Thyroid gland (tissue), 4 donors: ENCODE results near the gene ADGRB3. TPM values are rescaled to one million over a fixed set of nuclear protein-coding genes. Genes with fewer than 3 reads are reported as not detected.

Source experiments
- DNase-seq, 2 donors: peaks; one replicate each; pipeline ENCODE4 v3.0.0-alpha.2; 2019
- H3K27ac ChIP-seq, 3 donors: fragments of 200-600 bp; sonication (generic); 1 replicate in 2 of 3; 2 replicates in 1 of 3; pipeline ENCODE4 v1.5.1; 2016 to 2019; ENCODE audit warnings: mild to moderate bottlenecking in 1 of 3, moderate library complexity in 1 of 3
- H3K27me3 ChIP-seq: fragments of 200-600 bp; sonication (generic); one replicate; pipeline ENCODE4 v1.5.1; 2019
- H3K36me3 ChIP-seq, 2 donors: fragments of 200-600 bp; sonication (generic); one replicate each; pipeline ENCODE4 v1.5.1; 2016 to 2019
- H3K4me1 ChIP-seq, 2 donors: fragments of 200-600 bp; sonication (generic); one replicate each; pipeline ENCODE4 v1.5.1; 2017 to 2019
- H3K4me3 ChIP-seq, 3 donors: fragments of 200-600 bp; sonication (generic); replicated peaks in 1 of 3; 1 replicate in 2 of 3; 2 replicates in 1 of 3; pipeline ENCODE4 v1.5.1; 2016; ENCODE audit warnings: mild to moderate bottlenecking in 1 of 3
- H3K9me3 ChIP-seq: fragments of 200-600 bp; sonication (generic); one replicate; pipeline ENCODE4 v1.5.1; 2017
- POLR2A ChIP-seq, 2 donors: fragments of 450-650 bp; IDR thresholded peaks; one replicate each; pipeline ENCODE4 v1.6.1; 2017; ENCODE audit warnings: antibody characterized with exemption in 2 of 2, mild to moderate bottlenecking in 2 of 2, moderate library complexity in 1 of 2
- WGBS, 2 donors: methylation state at CpG; one replicate each; pipeline ENCODE4 v1.1.5; 2017; 5-methylcytosine and 5-hydroxymethylcytosine counted together
- intact Hi-C: fragments of 100-400 bp; cut with DNase I; formaldehyde crosslinking; loops from one replicate; pipeline ENCODE4 v1.15.1; 2023
- total RNA-seq, 4 donors: library from RNA; depleted of rRNA; stranded (reverse); fragments of >200 nt; gene quantifications; one replicate each; pipeline ENCODE4 v1.2.3, GENCODE V29; 2016
- TF ChIP-seq, protein P1 (sequence below), 6 experiments: fragments of 200-600 bp in 3 of 6; fragments of 450-650 bp in 3 of 6; sonication (generic) in 3 of 6; IDR thresholded peaks; one replicate each; pipeline ENCODE4 v1.5.1; 2016 to 2019; ENCODE audit warnings: antibody characterized with exemption in 6 of 6, mild to moderate bottlenecking in 2 of 6, inconsistent platforms in 1 of 6, moderate library complexity in 1 of 6

Gene ADGRB3
- total RNA-seq, 4 donors from 2014 or later: 0.45 to 3.0 (median 1.4) TPM

DNA sequence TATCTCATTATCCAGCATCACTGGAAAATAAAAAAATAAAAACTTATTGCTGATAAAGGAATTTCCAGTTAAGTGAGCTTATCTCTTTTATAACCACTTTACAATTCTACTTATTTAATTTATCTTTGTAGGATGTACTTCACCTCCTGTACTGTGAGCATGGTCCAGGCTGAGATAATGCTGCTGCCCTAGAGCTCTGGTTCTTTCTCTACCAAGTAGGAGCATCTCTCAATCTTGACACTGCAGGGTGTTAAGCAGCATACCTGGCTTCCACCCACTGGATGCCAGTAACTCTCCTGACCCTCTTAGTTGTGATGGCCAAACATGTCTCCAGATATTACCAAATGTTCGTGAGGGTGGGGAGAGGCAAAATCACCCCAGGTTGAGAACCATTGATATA, 454.5 kb downstream of the ADGRB3 start:
- intact Hi-C loops: no loop called here
- Histone ChIP-seq H3K36me3 (no peaks in the 10 kb centered on the region), H3K4me3 (no peak overlapping the region), H3K4me1 (no peaks in the 10 kb centered on the region), H3K27ac (no peak overlapping the region), H3K9me3 (no peaks in the 10 kb centered on the region), H3K27me3 (no peaks in the 10 kb centered on the region)
- TF ChIP-seq, protein P1, sequence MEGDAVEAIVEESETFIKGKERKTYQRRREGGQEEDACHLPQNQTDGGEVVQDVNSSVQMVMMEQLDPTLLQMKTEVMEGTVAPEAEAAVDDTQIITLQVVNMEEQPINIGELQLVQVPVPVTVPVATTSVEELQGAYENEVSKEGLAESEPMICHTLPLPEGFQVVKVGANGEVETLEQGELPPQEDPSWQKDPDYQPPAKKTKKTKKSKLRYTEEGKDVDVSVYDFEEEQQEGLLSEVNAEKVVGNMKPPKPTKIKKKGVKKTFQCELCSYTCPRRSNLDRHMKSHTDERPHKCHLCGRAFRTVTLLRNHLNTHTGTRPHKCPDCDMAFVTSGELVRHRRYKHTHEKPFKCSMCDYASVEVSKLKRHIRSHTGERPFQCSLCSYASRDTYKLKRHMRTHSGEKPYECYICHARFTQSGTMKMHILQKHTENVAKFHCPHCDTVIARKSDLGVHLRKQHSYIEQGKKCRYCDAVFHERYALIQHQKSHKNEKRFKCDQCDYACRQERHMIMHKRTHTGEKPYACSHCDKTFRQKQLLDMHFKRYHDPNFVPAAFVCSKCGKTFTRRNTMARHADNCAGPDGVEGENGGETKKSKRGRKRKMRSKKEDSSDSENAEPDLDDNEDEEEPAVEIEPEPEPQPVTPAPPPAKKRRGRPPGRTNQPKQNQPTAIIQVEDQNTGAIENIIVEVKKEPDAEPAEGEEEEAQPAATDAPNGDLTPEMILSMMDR (IDR thresholded peaks at IDR 0.05): no peak
- no peak for TF ChIP-seq POLR2A (IDR thresholded peaks at IDR 0.05)
- 83 to 85% methylated on average over 1 of the region's 1 CpG for WGBS, 2 donors
- no peak for DNase-seq

DNA sequence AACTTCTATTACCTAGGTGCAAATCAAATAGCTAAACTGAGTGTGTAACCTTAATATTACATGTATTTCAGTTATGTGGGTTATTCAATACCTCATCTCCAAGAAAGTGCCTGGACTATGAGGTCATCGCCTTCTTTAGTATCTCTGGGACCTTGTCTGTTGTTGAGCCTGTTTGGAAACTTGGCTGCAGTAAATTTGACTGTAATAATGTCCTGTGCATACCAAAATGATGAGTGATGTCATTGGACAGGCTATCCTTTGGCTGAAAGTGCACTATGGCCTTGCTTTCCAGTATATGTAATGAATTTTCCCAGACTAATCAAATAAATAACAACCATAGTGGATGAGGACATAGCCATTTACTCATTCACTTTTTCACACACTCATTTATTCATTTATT, 455.1 kb downstream of the ADGRB3 start:
- Histone ChIP-seq H3K27ac (no peak overlapping the region), H3K9me3 (no peaks in the 10 kb centered on the region), H3K4me1 (no peaks in the 10 kb centered on the region), H3K4me3 (no peak overlapping the region), H3K27me3 (no peaks in the 10 kb centered on the region), H3K36me3 (no peaks in the 10 kb centered on the region)
- TF ChIP-seq, protein P1 (IDR thresholded peaks at IDR 0.05): no peak
- TF ChIP-seq POLR2A (IDR thresholded peaks at IDR 0.05): no peak
- intact Hi-C loops: no loop called here
- WGBS, 2 donors: 81 to 87% methylated on average over 1 of the region's 1 CpG
- no peak for DNase-seq

DNA sequence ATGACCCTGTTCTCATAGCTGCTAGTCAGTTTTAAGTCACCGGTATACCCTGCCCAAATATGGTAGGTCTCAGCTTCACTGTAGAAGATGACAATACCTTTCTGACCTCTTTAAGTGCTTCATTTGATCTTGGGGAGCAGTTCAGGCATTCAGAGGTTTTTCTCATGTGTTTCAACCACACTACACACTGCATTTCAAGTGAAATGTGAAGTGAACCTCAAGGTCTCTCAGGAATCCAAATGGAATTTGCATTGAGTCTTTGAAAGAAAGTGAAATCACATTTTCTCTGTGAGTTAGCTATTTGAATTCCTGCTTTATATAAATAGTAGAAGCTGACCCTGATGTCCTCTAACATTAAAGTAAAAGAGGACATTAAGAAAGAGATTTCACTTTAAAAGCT, 461.6 kb downstream of the ADGRB3 start:
- H3K27ac ChIP-seq: no peak overlapping the region
- no peaks in the 10 kb centered on the region for H3K4me1 ChIP-seq
- 35 to 38% methylated on average over 1 of the region's 1 CpG for WGBS, 2 donors
- intact Hi-C loops: no loop called here
- H3K36me3 ChIP-seq: no peaks in the 10 kb centered on the region
- H3K4me3 ChIP-seq: no peak overlapping the region
- no peak for TF ChIP-seq POLR2A (IDR thresholded peaks at IDR 0.05)
- TF ChIP-seq, protein P1 (IDR thresholded peaks at IDR 0.05): no peak
- H3K9me3 ChIP-seq: no peaks in the 10 kb centered on the region
- no peaks in the 10 kb centered on the region for H3K27me3 ChIP-seq
- no peak for DNase-seq

DNA sequence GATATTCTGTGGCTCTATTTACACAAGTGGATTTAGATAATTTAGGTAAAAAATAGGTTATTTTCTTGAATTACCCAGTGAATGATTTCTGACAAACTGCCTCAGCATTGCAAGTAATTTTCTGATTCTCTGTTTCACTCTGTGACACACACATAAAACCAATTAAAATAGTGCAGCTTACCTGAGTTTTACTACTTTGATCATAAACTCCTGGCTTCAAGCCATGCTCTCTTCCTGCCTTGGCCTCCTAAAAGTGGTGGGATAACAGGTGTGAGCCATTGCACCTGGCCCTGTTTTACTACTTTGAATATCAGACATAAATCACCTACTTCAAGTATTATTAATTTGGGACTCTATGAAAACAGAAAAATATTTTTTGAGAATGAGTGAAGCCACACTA, 462.9 kb downstream of the ADGRB3 start:
- no peak overlapping the region for H3K4me3 ChIP-seq
- no peaks in the 10 kb centered on the region for H3K4me1 ChIP-seq
- no peaks in the 10 kb centered on the region for H3K9me3 ChIP-seq
- intact Hi-C loops: no loop called here
- no peaks in the 10 kb centered on the region for H3K36me3 ChIP-seq
- no peak for DNase-seq
- H3K27me3 ChIP-seq: no peaks in the 10 kb centered on the region
- no peak for TF ChIP-seq POLR2A (IDR thresholded peaks at IDR 0.05)
- TF ChIP-seq, protein P1 (IDR thresholded peaks at IDR 0.05): no peak
- no peak overlapping the region for H3K27ac ChIP-seq

DNA sequence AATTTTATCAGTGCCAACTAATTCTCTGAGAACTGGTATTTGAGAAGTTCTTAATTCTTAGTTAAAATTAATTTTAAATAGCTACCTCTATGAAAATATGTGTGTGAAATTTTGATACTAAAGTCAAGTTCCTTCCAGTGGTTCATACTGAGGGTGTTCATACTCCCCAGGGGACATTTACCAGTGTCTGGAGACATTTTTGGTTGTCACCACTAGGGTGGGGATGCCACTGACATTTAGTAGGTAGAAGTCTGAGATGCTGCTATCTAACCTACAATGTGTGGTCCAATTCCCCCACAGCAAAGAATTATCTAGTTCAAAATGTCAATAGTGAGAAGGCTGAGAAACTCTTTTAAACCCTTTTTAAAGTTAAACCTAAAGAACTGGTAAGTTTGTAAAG, 463.8 kb downstream of the ADGRB3 start:
- TF ChIP-seq, protein P1 (IDR thresholded peaks at IDR 0.05): no peak
- TF ChIP-seq POLR2A (IDR thresholded peaks at IDR 0.05): no peak
- no peak overlapping the region for H3K4me3 ChIP-seq
- no peaks in the 10 kb centered on the region for H3K27me3 ChIP-seq
- H3K36me3 ChIP-seq: no peaks in the 10 kb centered on the region
- intact Hi-C loops: no loop called here
- no peak for DNase-seq
- no peak overlapping the region for H3K27ac ChIP-seq
- no peaks in the 10 kb centered on the region for H3K9me3 ChIP-seq
- H3K4me1 ChIP-seq: no peaks in the 10 kb centered on the region
